Panc1 (cell line): Measurements from ENCODE around the gene C6. TPM values are rescaled to one million over a fixed set of nuclear protein-coding genes. Genes with fewer than 3 reads are reported as not detected.

Experiments used
- ATAC-seq: fragments of 200-7000 bp; cut with Tn5 transposase; 2 replicates; pipeline ENCODE4 v1.9.1; 2020; ENCODE audit warnings: mild to moderate bottlenecking, moderate library complexity
- BruUV-seq: library from RNA; stranded (reverse); fragments of 400-500 nt; replicated peaks from 2 replicates; lab custom pipeline; 2021; lab: Mats Ljungman, UMichigan
- CTCF ChIA-PET: fragments of 300-600 bp; sonication (Branson Sonifier 250); formaldehyde crosslinking; loops from one replicate; lab custom pipeline; 2022; ENCODE audit warnings: antibody characterized with exemption; lab: Charles Lee
- POLR2A ChIA-PET: fragments of 300-600 bp; sonication (Branson Sonifier 250); formaldehyde crosslinking; loops from one replicate; lab custom pipeline; 2022; ENCODE audit warnings: antibody characterized with exemption; lab: Charles Lee
- DNase-seq: peaks from one replicate; pipeline ENCODE4 v3.0.0-alpha.2; 2010; ENCODE audit warnings: low read depth, low spot score
- H3K27ac ChIP-seq: 2 replicates; pipeline ENCODE4 v1.5.1; 2011; ENCODE audit warnings: mild to moderate bottlenecking, low read length, inconsistent platforms
- H3K27me3 ChIP-seq: fragments of 200-500 bp; sonication (Bioruptor generic); 2 replicates; pipeline ENCODE4 v1.6.0; 2014; ENCODE audit warnings: low read length, inconsistent platforms; ENCODE audit not compliant: control insufficient read depth, insufficient read depth
- H3K36me3 ChIP-seq: fragments of 200-500 bp; sonication (Bioruptor generic); 2 replicates; pipeline ENCODE4 v1.5.1; 2014; ENCODE audit warnings: inconsistent platforms, mild to moderate bottlenecking, low read length, moderate library complexity; ENCODE audit not compliant: control insufficient read depth, insufficient read depth
- H3K4me1 ChIP-seq: 2 replicates; pipeline ENCODE4 v1.5.1; 2011; ENCODE audit warnings: inconsistent platforms, mild to moderate bottlenecking, low read length, moderate library complexity; ENCODE audit not compliant: control insufficient read depth, insufficient read depth
- H3K4me3 ChIP-seq, 2 experiments: 2 replicates each; pipeline ENCODE4 v1.5.1; 2011 to 2012; ENCODE audit warnings: low read depth in 2 of 2, low read length in 2 of 2, mild to moderate bottlenecking in 2 of 2, inconsistent platforms in 1 of 2, moderate library complexity in 1 of 2
- H3K9me3 ChIP-seq: fragments of 200-500 bp; sonication (Bioruptor generic); 2 replicates; pipeline ENCODE4 v1.5.1; 2014; ENCODE audit warnings: low read depth, mild to moderate bottlenecking, inconsistent platforms, low read length, moderate library complexity; ENCODE audit not compliant: control insufficient read depth, insufficient read depth
- POLR2AphosphoS5 ChIP-seq: IDR thresholded peaks from 2 replicates; pipeline ENCODE4 v1.6.1; 2012; ENCODE audit warnings: mild to moderate bottlenecking, low read depth, low read length, moderate library complexity
- SIN3A ChIP-seq: IDR thresholded peaks from 2 replicates; pipeline ENCODE4 v1.6.1; 2012; ENCODE audit warnings: low read depth, mild to moderate bottlenecking, low read length, moderate library complexity, borderline replicate concordance; ENCODE audit not compliant: insufficient read depth
- TCF7L2 ChIP-seq: IDR thresholded peaks from 2 replicates; pipeline ENCODE4 v1.6.1; 2011; ENCODE audit warnings: mild to moderate bottlenecking, low read depth, low read length, inconsistent platforms
- in situ Hi-C: cut with HindIII; loops from 2 replicates; pipeline ENCODE4 v1.10.0; 2016; ENCODE audit warnings: low sequenced_read_pairs, low pct_unique_long_range_greater_than_20kb
- intact Hi-C: fragments of 100-400 bp; cut with micrococcal nuclease; formaldehyde crosslinking; loops from one replicate; pipeline ENCODE4 v1.10.0; 2022; ENCODE audit not compliant: unreplicated experiment
- total RNA-seq: library from RNA; stranded (reverse); gene quantifications from one replicate; pipeline ENCODE4 v1.2.1, GENCODE V29; 2021; ENCODE audit not compliant: unreplicated experiment
- TF ChIP-seq, protein P1 (sequence below): fragments of 450-650 bp; IDR thresholded peaks from 2 replicates; pipeline ENCODE4 v1.5.1; 2017; ENCODE audit warnings: mild to moderate bottlenecking
- TF ChIP-seq, protein P2 (sequence below), 2 experiments: IDR thresholded peaks; 2 replicates each; pipeline ENCODE4 v1.6.1; 2011 to 2012; ENCODE audit warnings: low read depth in 2 of 2, control low read depth in 1 of 2, low read length in 1 of 2, mild to moderate bottlenecking in 1 of 2, moderate library complexity in 1 of 2; ENCODE audit not compliant: insufficient read depth in 1 of 2

Gene C6
- total RNA-seq, 1 experiment from 2014 or later = 0.13 TPM

DNA sequence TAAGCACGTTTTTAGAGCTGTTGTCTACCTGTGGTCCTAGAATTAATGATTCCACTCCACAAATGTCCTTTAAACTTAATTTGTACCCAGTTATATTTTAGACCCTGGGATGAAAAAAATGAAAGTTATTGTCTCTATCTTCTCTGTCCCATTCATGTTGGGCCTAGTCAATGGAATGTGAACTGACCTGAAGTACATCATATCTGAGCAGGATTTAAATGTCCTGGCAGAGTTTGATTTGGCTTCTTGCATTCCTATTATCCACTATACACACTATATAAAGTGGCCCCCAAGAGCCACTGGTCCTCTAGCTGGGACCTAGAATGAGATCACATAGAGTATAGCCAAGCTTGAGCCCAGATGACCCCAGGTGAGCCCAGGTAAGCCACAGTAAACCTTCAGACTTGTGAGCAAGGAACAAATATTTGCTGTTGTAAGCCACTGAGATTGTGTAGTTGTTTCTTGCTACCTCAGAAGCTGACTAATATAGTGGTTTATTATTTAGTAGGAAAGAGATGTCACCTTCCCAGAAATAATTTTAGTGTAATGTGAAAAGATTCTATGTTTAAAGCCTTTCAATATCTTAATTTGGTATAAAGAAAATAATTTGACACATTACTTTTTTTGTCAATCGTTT, 37.1 kb upstream of the C6 start:
- TF ChIP-seq TCF7L2 (no peak), SIN3A (no peak), POLR2AphosphoS5 (no peak)
- TF ChIP-seq, protein P1, sequence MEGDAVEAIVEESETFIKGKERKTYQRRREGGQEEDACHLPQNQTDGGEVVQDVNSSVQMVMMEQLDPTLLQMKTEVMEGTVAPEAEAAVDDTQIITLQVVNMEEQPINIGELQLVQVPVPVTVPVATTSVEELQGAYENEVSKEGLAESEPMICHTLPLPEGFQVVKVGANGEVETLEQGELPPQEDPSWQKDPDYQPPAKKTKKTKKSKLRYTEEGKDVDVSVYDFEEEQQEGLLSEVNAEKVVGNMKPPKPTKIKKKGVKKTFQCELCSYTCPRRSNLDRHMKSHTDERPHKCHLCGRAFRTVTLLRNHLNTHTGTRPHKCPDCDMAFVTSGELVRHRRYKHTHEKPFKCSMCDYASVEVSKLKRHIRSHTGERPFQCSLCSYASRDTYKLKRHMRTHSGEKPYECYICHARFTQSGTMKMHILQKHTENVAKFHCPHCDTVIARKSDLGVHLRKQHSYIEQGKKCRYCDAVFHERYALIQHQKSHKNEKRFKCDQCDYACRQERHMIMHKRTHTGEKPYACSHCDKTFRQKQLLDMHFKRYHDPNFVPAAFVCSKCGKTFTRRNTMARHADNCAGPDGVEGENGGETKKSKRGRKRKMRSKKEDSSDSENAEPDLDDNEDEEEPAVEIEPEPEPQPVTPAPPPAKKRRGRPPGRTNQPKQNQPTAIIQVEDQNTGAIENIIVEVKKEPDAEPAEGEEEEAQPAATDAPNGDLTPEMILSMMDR = no peak
- TF ChIP-seq, protein P2, sequence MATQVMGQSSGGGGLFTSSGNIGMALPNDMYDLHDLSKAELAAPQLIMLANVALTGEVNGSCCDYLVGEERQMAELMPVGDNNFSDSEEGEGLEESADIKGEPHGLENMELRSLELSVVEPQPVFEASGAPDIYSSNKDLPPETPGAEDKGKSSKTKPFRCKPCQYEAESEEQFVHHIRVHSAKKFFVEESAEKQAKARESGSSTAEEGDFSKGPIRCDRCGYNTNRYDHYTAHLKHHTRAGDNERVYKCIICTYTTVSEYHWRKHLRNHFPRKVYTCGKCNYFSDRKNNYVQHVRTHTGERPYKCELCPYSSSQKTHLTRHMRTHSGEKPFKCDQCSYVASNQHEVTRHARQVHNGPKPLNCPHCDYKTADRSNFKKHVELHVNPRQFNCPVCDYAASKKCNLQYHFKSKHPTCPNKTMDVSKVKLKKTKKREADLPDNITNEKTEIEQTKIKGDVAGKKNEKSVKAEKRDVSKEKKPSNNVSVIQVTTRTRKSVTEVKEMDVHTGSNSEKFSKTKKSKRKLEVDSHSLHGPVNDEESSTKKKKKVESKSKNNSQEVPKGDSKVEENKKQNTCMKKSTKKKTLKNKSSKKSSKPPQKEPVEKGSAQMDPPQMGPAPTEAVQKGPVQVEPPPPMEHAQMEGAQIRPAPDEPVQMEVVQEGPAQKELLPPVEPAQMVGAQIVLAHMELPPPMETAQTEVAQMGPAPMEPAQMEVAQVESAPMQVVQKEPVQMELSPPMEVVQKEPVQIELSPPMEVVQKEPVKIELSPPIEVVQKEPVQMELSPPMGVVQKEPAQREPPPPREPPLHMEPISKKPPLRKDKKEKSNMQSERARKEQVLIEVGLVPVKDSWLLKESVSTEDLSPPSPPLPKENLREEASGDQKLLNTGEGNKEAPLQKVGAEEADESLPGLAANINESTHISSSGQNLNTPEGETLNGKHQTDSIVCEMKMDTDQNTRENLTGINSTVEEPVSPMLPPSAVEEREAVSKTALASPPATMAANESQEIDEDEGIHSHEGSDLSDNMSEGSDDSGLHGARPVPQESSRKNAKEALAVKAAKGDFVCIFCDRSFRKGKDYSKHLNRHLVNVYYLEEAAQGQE (IDR thresholded peaks at IDR 0.05; ENCODE audit: insufficient read depth in 1 of 2, low read depth in 2 of 2, low read length in 1 of 2) = no peak
- BruUV-seq = no TSS peak
- POLR2A ChIA-PET = no interaction called here
- in situ Hi-C loops = no loop called here
- no peaks in the 10 kb centered on the region for H3K27me3 ChIP-seq
- DNase-seq = no peak
- no peaks in the 10 kb centered on the region for H3K36me3 ChIP-seq
- intact Hi-C loops = no loop called here
- H3K4me1 ChIP-seq = no peaks in the 10 kb centered on the region
- CTCF ChIA-PET = no interaction called here
- no peak overlapping the region for H3K4me3 ChIP-seq
- no peak for ATAC-seq
- no peak overlapping the region for H3K27ac ChIP-seq
- 0 out of 2 replicates have a peak, but pooled peaks cover under 1% of the 10 kb centered on the region for H3K9me3 ChIP-seq

DNA sequence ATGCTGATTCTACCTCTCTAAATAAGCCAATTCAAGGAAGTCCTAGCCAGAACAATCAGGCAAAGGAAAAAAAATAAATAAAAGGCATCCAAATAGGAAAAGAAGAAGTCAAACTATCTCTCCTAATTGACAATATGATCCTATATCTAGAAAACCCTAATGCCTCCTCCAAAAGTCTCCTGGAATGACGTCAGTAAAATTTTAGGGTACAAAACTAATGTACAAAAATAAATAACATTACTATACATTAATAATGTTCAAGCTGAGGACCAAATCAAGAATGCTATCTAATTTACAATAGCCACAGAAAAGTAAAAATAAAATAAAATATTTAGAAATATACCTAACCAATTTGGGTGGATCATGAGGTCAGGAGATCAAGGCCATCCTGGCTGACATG, 33.8 kb upstream of the C6 start:
- POLR2A ChIA-PET = no interaction called here
- BruUV-seq = no TSS peak
- no peak for ATAC-seq
- Histone ChIP-seq H3K4me1 (no peaks in the 10 kb centered on the region), H3K27ac (no peak overlapping the region), H3K36me3 (no peaks in the 10 kb centered on the region), H3K9me3 (no peaks in the 10 kb centered on the region), H3K4me3 (no peak overlapping the region), H3K27me3 (no peaks in the 10 kb centered on the region)
- TF ChIP-seq SIN3A (no peak), POLR2AphosphoS5 (no peak), TCF7L2 (no peak)
- TF ChIP-seq, protein P2 (IDR thresholded peaks at IDR 0.05; ENCODE audit: insufficient read depth in 1 of 2, low read depth in 2 of 2, low read length in 1 of 2) = no peak
- TF ChIP-seq, protein P1 = no peak
- in situ Hi-C loops (no loop called here), intact Hi-C loops (no loop called here)
- CTCF ChIA-PET = no interaction called here
- no peak for DNase-seq
